Natural killer cell (primary cell): Measurements from ENCODE around the gene MAP2. TPM values are rescaled to one million over a fixed set of nuclear protein-coding genes. Genes with fewer than 3 reads are reported as not detected.

ENCODE experiments used
- ATAC-seq, 3 donors: fragments of 150-1000 bp in 2 of 3; fragments of 200-7000 bp in 1 of 3; cut with Tn5 transposase; 1 replicate in 1 of 3; 2 replicates in 2 of 3; pipeline ENCODE4 v1.10.0; 2021; ENCODE audit warnings: mild to moderate bottlenecking in 2 of 3, moderate library complexity in 2 of 3
- DNase-seq, 2 donors: peaks; one replicate each; pipeline versions ENCODE4 v3.0.0 to v3.0.0-alpha.2; 2013 to 2021; ENCODE audit warnings: mixed read lengths in 1 of 2
- H3K27ac ChIP-seq: one replicate; pipeline ENCODE4 v1.5.1; 2013; ENCODE audit warnings: mild to moderate bottlenecking, low read length
- H3K27me3 ChIP-seq: one replicate; pipeline ENCODE4 v1.6.1; 2013; ENCODE audit warnings: low read length; ENCODE audit not compliant: control insufficient read depth, insufficient read depth
- H3K36me3 ChIP-seq: one replicate; pipeline ENCODE4 v1.6.1; 2013; ENCODE audit warnings: low read length; ENCODE audit not compliant: control insufficient read depth, insufficient read depth
- H3K4me1 ChIP-seq: one replicate; pipeline ENCODE4 v1.6.1; 2013; ENCODE audit warnings: low read length; ENCODE audit not compliant: control insufficient read depth, insufficient read depth
- H3K4me3 ChIP-seq: one replicate; pipeline ENCODE4 v1.5.1; 2013; ENCODE audit warnings: low read length
- H3K9me3 ChIP-seq: one replicate; pipeline ENCODE4 v1.6.1; 2013; ENCODE audit warnings: low read length; ENCODE audit not compliant: control insufficient read depth, insufficient read depth
- H3K27ac Mint-ChIP-seq, 2 donors: one replicate each; pipeline ENCODE4 v1.8.0; 2022; ENCODE audit warnings: mild to moderate bottlenecking in 2 of 2, mixed read lengths in 2 of 2, moderate library complexity in 1 of 2
- H3K27me3 Mint-ChIP-seq, 2 donors: one replicate each; pipeline ENCODE4 v1.8.0; 2022; ENCODE audit warnings: low read depth in 2 of 2, mixed read lengths in 2 of 2
- H3K36me3 Mint-ChIP-seq: one replicate; pipeline ENCODE4 v1.8.0; 2022; ENCODE audit warnings: mixed read lengths
- H3K4me1 Mint-ChIP-seq, 2 donors: one replicate each; pipeline ENCODE4 v1.8.0; 2022; ENCODE audit warnings: mixed read lengths in 2 of 2
- H3K4me3 Mint-ChIP-seq: one replicate; pipeline ENCODE4 v1.8.0; 2022; ENCODE audit warnings: mild to moderate bottlenecking, moderate library complexity, mixed read lengths
- H3K9me3 Mint-ChIP-seq, 2 donors: one replicate each; pipeline ENCODE4 v1.8.0; 2022; ENCODE audit warnings: mixed read lengths in 2 of 2
- CTCF ChIP-seq: fragments of 200-600 bp; IDR thresholded peaks from one replicate; pipeline ENCODE4 v1.8.0; 2022; ENCODE audit warnings: antibody characterized with exemption
- WGBS: methylation state at CpG from one replicate; pipeline ENCODE4 v1.1.7; 2013; ENCODE audit warnings: missing lambda C conversion rate; ENCODE audit not compliant: insufficient coverage; 5-methylcytosine and 5-hydroxymethylcytosine counted together
- intact Hi-C: fragments of 100-400 bp; cut with micrococcal nuclease; formaldehyde crosslinking; loops from one replicate; pipeline ENCODE4 v1.14.2; 2022
- total RNA-seq, 4 donors: library from RNA; stranded (reverse); fragments of 120-200 nt in 1 of 4; gene quantifications; one replicate each; pipeline versions ENCODE4 v1.2.3 to v1.2.4, GENCODE V29; 2013 to 2022

MAP2 gene
- total RNA-seq, 3 donors from 2014 or later (not counting 1 experiment from before 2014, with no cell fraction given): not detected

DNA sequence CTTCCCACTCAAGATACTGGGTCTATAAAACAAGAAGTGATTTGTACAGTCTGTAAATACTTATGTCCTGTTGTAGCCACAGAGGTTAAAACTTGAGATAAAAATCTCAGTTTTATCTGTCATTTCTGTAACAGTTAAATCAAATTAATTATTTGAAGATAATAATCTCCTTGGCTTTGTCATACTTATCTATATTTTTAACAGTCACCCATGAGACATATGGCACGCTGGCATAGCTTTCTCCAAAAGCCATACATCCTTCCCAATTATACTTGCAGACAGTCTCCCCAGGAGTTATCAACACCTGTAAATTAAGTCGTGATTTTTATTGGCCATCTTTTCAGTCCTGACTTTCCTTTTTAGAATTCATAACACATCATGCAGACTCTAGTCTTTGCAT lies 278.9 kb downstream of the MAP2 start:
- H3K36me3 ChIP-seq: no peaks in the 10 kb centered on the region
- H3K4me1 ChIP-seq: no peaks in the 10 kb centered on the region
- Mint-ChIP-seq H3K36me3 (no peaks in the 10 kb centered on the region), H3K9me3 (peaks cover 0 to 3% of the 10 kb centered on the region in 2 donors), H3K4me1 (no peaks in the 10 kb centered on the region), H3K4me3 (no peak overlapping the region), H3K27me3 (no peaks in the 10 kb centered on the region), H3K27ac (no peak overlapping the region)
- H3K9me3 ChIP-seq: no peaks in the 10 kb centered on the region
- DNase-seq: no peak
- no peak overlapping the region for H3K4me3 ChIP-seq
- TF ChIP-seq CTCF: no peak
- H3K27me3 ChIP-seq: no peaks in the 10 kb centered on the region
- intact Hi-C loops: no loop called here
- H3K27ac ChIP-seq: no peak overlapping the region
- 51% methylated on average over 2 of the region's 2 CpGs for WGBS
- ATAC-seq: no peak

DNA sequence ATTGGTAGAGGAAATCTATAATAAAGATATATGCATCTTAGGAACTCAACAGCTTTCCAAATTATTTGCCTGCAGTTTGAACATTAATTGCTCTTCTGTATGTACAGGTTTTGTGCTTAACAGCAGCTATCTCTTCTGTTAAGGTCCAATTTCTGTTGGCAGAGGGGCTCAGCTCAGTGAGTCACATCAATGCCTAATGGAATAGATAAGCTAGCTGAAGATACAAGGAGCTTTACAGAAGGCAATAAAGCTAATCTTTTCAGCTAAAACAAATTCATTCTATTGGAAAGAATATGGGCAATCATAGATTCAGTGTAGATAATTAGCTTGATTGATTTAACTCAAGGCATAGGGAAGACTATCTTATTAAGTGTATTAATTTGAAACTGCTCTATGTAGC lies 289.4 kb downstream of the MAP2 start:
- Mint-ChIP-seq H3K4me3 (no peak overlapping the region), H3K36me3 (no peaks in the 10 kb centered on the region), H3K4me1 (no peaks in the 10 kb centered on the region), H3K27ac (no peak overlapping the region), H3K27me3 (no peaks in the 10 kb centered on the region), H3K9me3 (peaks cover 0 to 5% of the 10 kb centered on the region in 2 donors)
- H3K9me3 ChIP-seq: no peaks in the 10 kb centered on the region
- no peaks in the 10 kb centered on the region for H3K4me1 ChIP-seq
- intact Hi-C loops: no loop called here
- no peak overlapping the region for H3K27ac ChIP-seq
- H3K27me3 ChIP-seq: no peaks in the 10 kb centered on the region
- ATAC-seq: no peak
- no peak overlapping the region for H3K4me3 ChIP-seq
- H3K36me3 ChIP-seq: no peaks in the 10 kb centered on the region
- TF ChIP-seq CTCF: no peak
- DNase-seq: no peak

GRCh38 chr2:209719034-209719433 lies 295.2 kb downstream of the MAP2 start:
- H3K27me3 ChIP-seq: no peaks in the 10 kb centered on the region
- H3K27me3 Mint-ChIP-seq: no peaks in the 10 kb centered on the region

More at GRCh38 chr2:209719034-209719433, 295.2 kb downstream of the MAP2 start:
- WGBS: 100% methylated on average over 1 of the region's 5 CpGs
- no peak overlapping the region for H3K4me3 ChIP-seq
- H3K4me1 ChIP-seq: no peaks in the 10 kb centered on the region
- TF ChIP-seq CTCF: no peak
- DNase-seq: no peak
- Mint-ChIP-seq H3K36me3 (no peaks in the 10 kb centered on the region), H3K9me3 (peaks cover 0 to 5% of the 10 kb centered on the region in 2 donors), H3K4me1 (no peaks in the 10 kb centered on the region), H3K4me3 (no peak overlapping the region), H3K27ac (no peak overlapping the region)
- no peaks in the 10 kb centered on the region for H3K36me3 ChIP-seq
- ATAC-seq: no peak
- no peaks in the 10 kb centered on the region for H3K9me3 ChIP-seq
- intact Hi-C loops: no loop called here
- no peak overlapping the region for H3K27ac ChIP-seq
